HuH-7.5 (cell line): ENCODE results near the gene RTN4.

ENCODE experiments used
- DNase-seq: peaks from one replicate; pipeline ENCODE4 v3.0.0; 2011; ENCODE audit warnings: low spot score

Gene RTN4

GRCh38 chr2:55033921-55034320 lies 16.3 kb downstream of the RTN4 start:
- no peak for DNase-seq

GRCh38 chr2:55033076-55033742 lies 17.0 kb downstream of the RTN4 start:
- no peak for DNase-seq

- no peak for DNase-seq
Measured at GRCh38 chr2:55031505-55031904, 18.7 kb downstream of the RTN4 start.

GRCh38 chr2:55030766-55031165 lies 19.5 kb downstream of the RTN4 start:
- DNase-seq: no peak

- DNase-seq: no peak
Measured at GRCh38 chr2:55029098-55029497, 21.2 kb downstream of the RTN4 start.

- no peak for DNase-seq
Measured at GRCh38 chr2:55027226-55027625, 23.0 kb downstream of the RTN4 start.

- no peak for DNase-seq
Measured at GRCh38 chr2:55026202-55026601, 24.0 kb downstream of the RTN4 start.

GRCh38 chr2:55025627-55026026 lies 24.6 kb downstream of the RTN4 start:
- no peak for DNase-seq

GRCh38 chr2:55025082-55025481 lies 25.2 kb downstream of the RTN4 start:
- DNase-seq: no peak

GRCh38 chr2:55022476-55022875 lies 27.8 kb downstream of the RTN4 start:
- DNase-seq: no peak

GRCh38 chr2:55019526-55020258 lies 30.6 kb downstream of the RTN4 start:
- no peak for DNase-seq

- no peak for DNase-seq
Measured at GRCh38 chr2:55018619-55019018, 31.6 kb downstream of the RTN4 start.

- no peak for DNase-seq
Measured at GRCh38 chr2:55017880-55018279, 32.4 kb downstream of the RTN4 start.

- no peak for DNase-seq
Measured at GRCh38 chr2:55017428-55017827, 32.8 kb downstream of the RTN4 start.

- peak; percentile 18 for DNase-seq
Measured at GRCh38 chr2:55014962-55015939, 35.0 kb downstream of the RTN4 start.

- DNase-seq: no peak
Measured at GRCh38 chr2:55013936-55014335, 36.3 kb downstream of the RTN4 start.

GRCh38 chr2:55012672-55013484 lies 37.4 kb downstream of the RTN4 start:
- DNase-seq: no peak

- no peak for DNase-seq
Measured at GRCh38 chr2:55011831-55012671, 38.2 kb downstream of the RTN4 start.

- DNase-seq: no peak
Measured at GRCh38 chr2:55010915-55011314, 39.3 kb downstream of the RTN4 start.

- no peak for DNase-seq
Measured at GRCh38 chr2:55010149-55010591, 40.1 kb downstream of the RTN4 start.
